Measurements from ENCODE around the gene KCP.

Gene KCP

DNA sequence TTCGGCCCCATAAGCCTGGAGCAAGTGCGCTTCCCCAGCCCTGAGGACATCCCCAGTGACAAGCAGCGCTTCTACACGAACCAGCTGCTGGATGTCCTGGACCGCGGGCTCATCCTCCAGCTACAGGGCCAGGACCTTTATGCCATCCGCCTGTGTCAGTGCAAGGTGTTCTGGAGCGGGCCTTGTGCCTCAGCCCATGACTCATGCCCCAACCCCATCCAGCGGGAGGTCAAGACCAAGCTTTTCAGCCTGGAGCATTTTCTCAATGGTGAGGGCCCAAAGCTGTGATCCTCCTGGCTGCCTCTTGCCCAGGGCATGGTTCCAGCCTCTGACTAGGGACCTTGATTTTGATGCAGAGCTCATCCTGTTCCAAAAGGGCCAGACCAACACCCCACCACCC, 37.3 kb upstream of the KCP start:
- no peak for TF ChIP-seq EGR1 (IDR thresholded peaks at IDR 0.05)
- TF ChIP-seq CREB1 (IDR thresholded peaks at IDR 0.05; ENCODE audit: low read depth), result no peak
- TF ChIP-seq TCF12 (IDR thresholded peaks at IDR 0.05; ENCODE audit: low read depth), result no peak
- no peak for TF ChIP-seq TEAD4 (IDR thresholded peaks at IDR 0.05)
- TF ChIP-seq TAF1 (IDR thresholded peaks at IDR 0.05; ENCODE audit: low read depth), result no peak
- TF ChIP-seq MAX (IDR thresholded peaks at IDR 0.05), result no peak
- TF ChIP-seq CEBPB (IDR thresholded peaks at IDR 0.05), result no peak
- no peak for TF ChIP-seq NFIC (IDR thresholded peaks at IDR 0.05)
- no peak for TF ChIP-seq RAD21 (IDR thresholded peaks at IDR 0.05; ENCODE audit: low read depth)
- TF ChIP-seq, protein P1, sequence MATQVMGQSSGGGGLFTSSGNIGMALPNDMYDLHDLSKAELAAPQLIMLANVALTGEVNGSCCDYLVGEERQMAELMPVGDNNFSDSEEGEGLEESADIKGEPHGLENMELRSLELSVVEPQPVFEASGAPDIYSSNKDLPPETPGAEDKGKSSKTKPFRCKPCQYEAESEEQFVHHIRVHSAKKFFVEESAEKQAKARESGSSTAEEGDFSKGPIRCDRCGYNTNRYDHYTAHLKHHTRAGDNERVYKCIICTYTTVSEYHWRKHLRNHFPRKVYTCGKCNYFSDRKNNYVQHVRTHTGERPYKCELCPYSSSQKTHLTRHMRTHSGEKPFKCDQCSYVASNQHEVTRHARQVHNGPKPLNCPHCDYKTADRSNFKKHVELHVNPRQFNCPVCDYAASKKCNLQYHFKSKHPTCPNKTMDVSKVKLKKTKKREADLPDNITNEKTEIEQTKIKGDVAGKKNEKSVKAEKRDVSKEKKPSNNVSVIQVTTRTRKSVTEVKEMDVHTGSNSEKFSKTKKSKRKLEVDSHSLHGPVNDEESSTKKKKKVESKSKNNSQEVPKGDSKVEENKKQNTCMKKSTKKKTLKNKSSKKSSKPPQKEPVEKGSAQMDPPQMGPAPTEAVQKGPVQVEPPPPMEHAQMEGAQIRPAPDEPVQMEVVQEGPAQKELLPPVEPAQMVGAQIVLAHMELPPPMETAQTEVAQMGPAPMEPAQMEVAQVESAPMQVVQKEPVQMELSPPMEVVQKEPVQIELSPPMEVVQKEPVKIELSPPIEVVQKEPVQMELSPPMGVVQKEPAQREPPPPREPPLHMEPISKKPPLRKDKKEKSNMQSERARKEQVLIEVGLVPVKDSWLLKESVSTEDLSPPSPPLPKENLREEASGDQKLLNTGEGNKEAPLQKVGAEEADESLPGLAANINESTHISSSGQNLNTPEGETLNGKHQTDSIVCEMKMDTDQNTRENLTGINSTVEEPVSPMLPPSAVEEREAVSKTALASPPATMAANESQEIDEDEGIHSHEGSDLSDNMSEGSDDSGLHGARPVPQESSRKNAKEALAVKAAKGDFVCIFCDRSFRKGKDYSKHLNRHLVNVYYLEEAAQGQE (IDR thresholded peaks at IDR 0.05; ENCODE audit: low read depth), result no peak
- no peak for TF ChIP-seq YY1 (IDR thresholded peaks at IDR 0.05; ENCODE audit: low read depth)
- no peak for TF ChIP-seq USF1 (IDR thresholded peaks at IDR 0.05)
- no peak for TF ChIP-seq FOXM1 (IDR thresholded peaks at IDR 0.05; ENCODE audit: borderline replicate concordance, low read depth)
- TF ChIP-seq ZBTB7A (IDR thresholded peaks at IDR 0.05; ENCODE audit: low read depth), result no peak

DNA sequence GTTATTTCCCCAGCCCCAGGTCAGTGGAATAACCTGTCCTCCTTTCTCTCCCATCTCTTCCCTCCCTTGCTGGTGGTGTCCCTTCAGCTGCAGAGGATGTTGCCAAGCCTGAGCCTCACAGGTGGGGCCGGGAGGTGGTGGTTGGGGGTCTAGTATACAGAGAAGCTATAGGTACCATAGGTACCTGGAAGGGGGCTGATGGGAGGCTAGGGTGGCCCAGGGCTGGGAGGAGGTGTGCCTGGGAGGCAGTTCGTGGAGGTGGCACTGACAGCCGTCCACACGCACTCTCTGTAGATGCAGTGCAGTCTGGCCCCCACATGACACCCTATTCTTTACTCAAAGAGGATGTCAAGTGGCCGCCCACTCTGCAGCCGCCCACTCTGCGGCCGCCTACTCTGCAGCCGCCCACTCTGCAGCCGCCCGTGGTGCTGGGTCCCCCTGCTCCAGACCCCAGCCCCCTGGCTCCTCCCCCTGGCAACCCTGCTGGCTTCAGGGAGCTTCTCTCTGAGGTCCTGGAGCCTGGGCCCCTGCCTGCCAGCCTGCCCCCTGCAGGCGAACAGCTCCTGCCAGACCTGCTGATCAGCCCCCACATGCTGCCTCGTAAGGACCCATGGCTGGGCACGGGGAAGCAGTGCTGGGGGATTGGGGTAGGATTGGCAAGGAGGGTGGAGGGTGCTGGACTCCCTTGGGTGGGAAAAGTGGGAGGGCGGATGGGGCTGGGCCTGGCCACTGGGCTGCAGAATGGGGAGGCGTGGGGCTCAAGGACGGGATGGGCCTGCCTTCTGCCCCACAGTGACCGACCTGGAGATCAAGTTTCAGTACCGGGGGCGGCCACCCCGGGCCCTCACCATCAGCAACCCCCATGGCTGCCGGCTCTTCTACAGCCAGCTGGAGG, 36.7 kb upstream of the KCP start:
- TF ChIP-seq CEBPB (IDR thresholded peaks at IDR 0.05) (no peak), RAD21 (IDR thresholded peaks at IDR 0.05; ENCODE audit: low read depth) (peak; percentile 31; the same call in 1 of the 2 replicates)

- TF ChIP-seq RAD21 (IDR thresholded peaks at IDR 0.05; ENCODE audit: low read depth) (no peak), NFIC (IDR thresholded peaks at IDR 0.05) (no peak), TEAD4 (IDR thresholded peaks at IDR 0.05) (no peak), EP300 (IDR thresholded peaks at IDR 0.05; ENCODE audit: borderline replicate concordance) (no peak)
- TF ChIP-seq, protein P1 (IDR thresholded peaks at IDR 0.05; ENCODE audit: low read depth), result no peak
Measured at GRCh38 chr7:128945668-128946366, 35.3 kb upstream of the KCP start.

- no peak for TF ChIP-seq TCF12 (IDR thresholded peaks at IDR 0.05; ENCODE audit: low read depth)
- TF ChIP-seq NFIC (IDR thresholded peaks at IDR 0.05), result no peak
- no peak for TF ChIP-seq CREB1 (IDR thresholded peaks at IDR 0.05; ENCODE audit: low read depth)
- TF ChIP-seq RAD21 (IDR thresholded peaks at IDR 0.05; ENCODE audit: low read depth), result no peak
- TF ChIP-seq, protein P1 (IDR thresholded peaks at IDR 0.05; ENCODE audit: low read depth), result no peak
- no peak for TF ChIP-seq ZBTB7A (IDR thresholded peaks at IDR 0.05; ENCODE audit: low read depth)
Measured at GRCh38 chr7:128944487-128945236, 34.2 kb upstream of the KCP start.
